Hepatocyte (in vitro differentiated cells): Measurements from ENCODE around the gene MYOZ1.
"Not testable (repeated sequence)": the region's sequence is repeated elsewhere in the genome, so short reads cannot be mapped to it uniquely, and the experiment has no call there.

Experiments used
- CTCF ChIP-seq: fragments of 200-600 bp; sonication (generic); IDR thresholded peaks from 2 replicates; pipeline ENCODE4 v1.5.1; 2016; ENCODE audit warnings: antibody characterized with exemption, mild to moderate bottlenecking; ENCODE audit not compliant: poor library complexity
- EZH2 ChIP-seq: fragments of 200-600 bp; sonication (generic); IDR thresholded peaks from 2 replicates; pipeline ENCODE4 v1.6.1; 2016; ENCODE audit warnings: antibody characterized with exemption, mild to moderate bottlenecking, borderline replicate concordance
- EZH2phosphoT487 ChIP-seq: fragments of 200-600 bp; sonication (generic); IDR thresholded peaks from one replicate; pipeline ENCODE4 v1.6.1; 2018; ENCODE audit warnings: antibody characterized with exemption, mild to moderate bottlenecking, low read depth, moderate library complexity; ENCODE audit not compliant: unreplicated experiment, severe bottlenecking

GRCh38 chr10:73690755-73691154 is 49.5 kb upstream of the MYOZ1 start:
- TF ChIP-seq CTCF, EZH2, EZH2phosphoT487: not testable (repeated sequence)
